NCI-H1105 treated with DMSO at 0.1 percent for 48 hours (cell line): ENCODE measurements around the gene RCBTB2.
"Not testable (repeated sequence)": the region's sequence is repeated elsewhere in the genome, so short reads cannot be mapped to it uniquely, and the experiment has no call there.

ENCODE experiments used
- DNase-seq: peaks from one replicate; lab custom pipeline; 2025; lab: John Stamatoyannopoulos, UW

Gene RCBTB2

GRCh38 chr13:48532506-48533499 is at the start of gene RCBTB2:
TSS of gene RCBTB2 (minus strand) at chr13:48533080. CDS start at chr13:48521939, 11,141 bp downstream.
- peak; percentile 89 for DNase-seq

DNA sequence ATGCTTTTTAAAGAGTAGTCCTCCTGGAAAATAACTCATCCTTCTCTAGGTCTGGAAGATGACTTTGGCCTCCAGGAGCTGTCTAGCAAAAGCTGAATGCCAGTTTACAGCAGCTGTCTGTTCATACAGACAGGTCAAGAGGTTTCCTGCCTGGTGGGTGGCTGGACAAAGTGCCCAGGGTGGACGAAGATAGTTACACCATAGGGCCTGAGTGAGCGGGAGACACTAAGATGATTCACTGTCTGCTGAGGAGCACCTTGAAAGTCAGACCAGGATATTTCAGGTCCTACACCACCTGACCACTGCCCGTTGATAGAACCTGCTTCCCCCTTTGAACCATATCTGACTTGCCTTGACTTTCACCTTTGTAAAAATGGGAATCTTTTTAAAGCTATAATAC is 49.2 kb upstream of the RCBTB2 start:
- no peak for DNase-seq

GRCh38 chr13:48580896-48581295 is 48.0 kb upstream of the RCBTB2 start:
- DNase-seq, result no peak

DNA sequence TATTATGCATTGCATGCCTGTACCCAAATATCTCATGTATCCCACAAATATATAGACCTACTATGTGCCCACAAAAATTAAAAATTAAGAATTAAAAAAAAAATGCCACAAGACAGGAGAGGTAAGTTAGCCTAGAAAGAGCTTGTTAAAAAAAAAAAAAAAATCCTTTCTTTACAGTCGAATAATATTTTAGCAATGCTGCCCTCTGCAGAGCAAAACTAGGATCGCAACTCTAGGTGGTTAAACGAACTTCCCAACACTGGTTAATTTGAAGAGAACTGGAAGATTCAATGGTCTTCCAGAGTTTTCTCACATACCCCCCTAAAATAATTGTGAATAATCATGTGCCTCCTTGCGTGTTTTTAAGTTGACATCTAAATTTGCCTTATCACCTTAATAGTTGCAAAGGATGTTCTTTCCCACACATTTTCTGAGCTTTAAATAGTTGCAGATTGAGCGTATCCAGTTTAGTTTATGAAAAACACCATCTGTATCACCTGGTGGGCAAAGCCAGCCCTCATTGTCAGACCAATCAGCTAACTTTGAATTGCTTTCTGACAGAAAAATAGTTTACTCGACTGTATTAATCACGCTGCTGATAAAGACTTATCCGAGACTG is 47.4 kb upstream of the RCBTB2 start:
- peak; percentile 32 for DNase-seq

DNA sequence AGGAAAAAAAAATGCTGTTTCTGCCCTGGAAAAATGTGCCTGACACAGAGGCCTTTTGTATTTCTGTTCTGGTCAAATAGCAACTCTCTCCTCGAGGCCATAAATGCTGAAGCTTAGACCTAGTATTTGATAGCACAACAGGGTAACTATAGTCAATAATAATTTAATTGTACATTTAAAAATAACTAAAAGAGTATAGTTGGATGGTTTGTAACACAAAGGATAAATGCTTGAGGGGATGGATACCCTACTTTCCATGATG is 47.0 kb upstream of the RCBTB2 start:
- DNase-seq, result not testable (repeated sequence)

DNA sequence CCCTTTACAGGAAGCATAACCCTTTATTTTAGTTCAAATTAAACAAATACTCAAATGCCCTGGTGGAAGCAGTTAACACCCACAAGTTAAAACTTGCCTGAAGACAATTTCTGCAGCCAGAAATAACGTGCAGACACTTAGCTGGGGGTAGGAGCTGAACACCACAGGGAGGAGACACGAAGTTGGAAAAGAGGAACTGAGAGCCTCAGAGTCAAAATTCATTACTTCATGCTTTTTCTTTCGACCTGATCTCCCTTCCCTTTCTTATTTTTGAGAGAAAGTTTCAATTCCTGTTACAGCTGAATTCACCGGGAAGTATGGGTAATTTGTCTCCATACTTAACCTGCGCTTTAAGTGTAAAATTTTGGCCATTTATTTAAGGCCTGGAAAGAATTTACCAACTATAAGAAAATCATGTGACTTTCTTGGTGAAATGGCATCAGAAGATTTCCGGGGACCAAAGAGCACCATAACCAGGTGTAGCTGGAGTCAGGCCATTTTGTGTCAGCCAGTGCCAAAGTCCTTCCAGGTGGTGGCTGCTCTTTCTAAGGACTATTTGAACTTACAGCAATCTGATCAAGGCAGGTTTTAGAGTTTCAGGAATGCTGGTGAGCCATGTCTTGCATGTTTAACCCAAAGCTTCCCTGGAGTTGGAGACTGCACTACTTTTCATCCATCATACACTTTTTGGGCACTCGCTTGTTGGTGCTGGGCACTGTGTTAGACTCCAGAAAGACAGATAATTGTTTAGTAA is 46.5 kb upstream of the RCBTB2 start:
- DNase-seq, result peak; percentile 44

DNA sequence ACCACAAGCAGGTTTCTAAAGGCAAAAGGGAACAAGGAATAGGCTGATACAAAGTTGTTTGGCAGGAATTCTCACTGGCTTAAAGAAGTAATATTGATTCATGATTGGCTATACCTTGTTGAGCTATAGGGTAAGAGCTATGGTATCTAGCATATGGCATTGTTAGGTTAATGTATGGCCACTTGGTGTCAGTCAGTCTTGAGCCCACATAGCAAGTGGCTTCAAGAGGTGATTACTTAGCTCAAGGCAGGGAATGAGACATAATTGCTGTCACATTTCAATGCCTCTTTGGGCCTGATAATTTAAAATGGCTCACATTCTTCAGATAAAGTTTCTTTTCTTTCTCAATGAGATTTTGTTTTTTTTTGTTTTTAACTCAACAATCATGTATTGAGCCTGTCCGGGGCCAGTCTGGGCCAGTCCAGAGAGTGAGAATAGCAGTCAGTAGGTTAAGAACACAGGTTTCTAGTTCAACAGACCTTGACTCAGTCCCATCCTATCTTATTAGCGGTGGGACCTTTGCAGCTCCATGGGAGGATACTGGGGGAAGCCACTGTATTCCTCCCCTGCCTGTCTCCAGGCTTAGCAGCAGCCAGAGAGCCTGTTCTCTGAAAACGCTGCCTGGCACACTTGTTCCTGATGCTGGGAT is 45.8 kb upstream of the RCBTB2 start:
- no peak for DNase-seq

- DNase-seq, result no peak
Measured at GRCh38 chr13:48576448-48577010, 43.6 kb upstream of the RCBTB2 start.

GRCh38 chr13:48575031-48575430 is 42.2 kb upstream of the RCBTB2 start:
- no peak for DNase-seq

DNA sequence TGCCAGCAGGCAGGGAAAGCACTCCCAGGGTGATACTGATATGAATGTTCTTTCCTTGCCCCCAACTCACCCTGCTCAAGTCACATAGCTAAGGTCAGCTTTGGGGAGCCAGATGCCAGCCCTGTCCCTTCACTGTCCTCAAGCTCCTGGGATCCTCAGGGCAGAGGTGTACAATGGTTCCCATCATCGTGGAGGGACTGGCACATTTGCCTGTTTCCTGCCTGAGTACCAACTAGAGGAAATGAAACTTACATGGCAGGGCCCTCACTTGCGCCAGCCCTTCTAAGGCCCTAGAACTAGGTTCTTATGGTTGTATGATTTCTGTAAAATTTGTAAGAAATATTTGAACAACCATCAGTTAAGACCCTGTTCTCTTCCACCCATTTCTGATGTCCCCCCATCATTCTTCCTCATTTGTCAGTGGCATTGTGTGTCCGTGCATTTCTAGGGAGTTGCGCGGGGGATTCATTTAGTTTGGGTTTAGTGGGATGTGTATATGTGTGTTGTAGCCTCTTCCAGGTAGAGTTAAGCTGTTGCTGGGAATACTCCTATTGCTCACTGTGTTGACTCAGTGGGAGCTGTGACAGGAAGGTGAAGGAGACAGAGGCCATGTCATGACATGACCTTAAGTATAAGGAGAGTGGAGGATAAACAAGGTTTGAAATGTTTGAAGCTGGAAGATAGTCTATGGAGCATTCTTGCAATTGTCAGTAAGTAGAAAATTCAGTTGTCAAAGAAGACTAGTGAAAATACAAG is 41.3 kb upstream of the RCBTB2 start:
- DNase-seq, result no peak

DNA sequence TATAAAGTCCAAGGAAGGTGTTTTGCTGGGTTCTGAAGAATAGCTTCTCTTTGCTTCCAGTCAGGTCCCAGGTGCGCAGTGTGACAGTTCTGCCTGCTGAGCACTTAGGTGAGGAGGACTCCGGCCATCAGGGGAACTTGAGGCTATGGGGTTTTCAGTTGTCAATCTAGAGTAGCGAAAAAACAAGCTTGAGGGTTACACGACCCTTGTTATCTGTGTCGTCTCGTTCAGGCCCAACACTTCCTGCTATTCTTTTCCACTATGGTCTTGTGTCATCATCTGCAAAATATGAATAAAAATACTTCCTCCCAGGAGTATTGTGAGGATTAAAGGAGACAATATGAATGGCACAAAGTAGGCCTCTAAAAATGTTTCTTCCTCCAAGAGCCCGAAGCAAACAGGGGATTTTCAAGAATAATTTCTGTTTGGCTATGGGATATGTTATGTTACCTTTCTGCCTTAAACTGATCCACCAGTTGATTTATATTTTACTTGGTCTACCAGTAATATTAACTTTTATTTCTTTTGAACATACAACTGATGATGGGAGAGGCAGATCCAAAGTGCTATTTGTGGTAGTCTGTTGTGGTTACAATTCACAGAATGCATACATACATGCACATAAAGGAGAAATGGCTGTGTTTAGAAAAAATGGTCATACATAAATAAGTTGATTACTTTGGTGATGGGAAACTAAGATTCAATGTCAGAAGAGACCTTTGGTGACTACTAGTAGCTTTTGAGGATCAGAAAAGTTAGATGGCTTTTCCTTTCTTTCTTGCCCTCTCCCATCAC is 40.5 kb upstream of the RCBTB2 start:
- DNase-seq, result no peak

DNA sequence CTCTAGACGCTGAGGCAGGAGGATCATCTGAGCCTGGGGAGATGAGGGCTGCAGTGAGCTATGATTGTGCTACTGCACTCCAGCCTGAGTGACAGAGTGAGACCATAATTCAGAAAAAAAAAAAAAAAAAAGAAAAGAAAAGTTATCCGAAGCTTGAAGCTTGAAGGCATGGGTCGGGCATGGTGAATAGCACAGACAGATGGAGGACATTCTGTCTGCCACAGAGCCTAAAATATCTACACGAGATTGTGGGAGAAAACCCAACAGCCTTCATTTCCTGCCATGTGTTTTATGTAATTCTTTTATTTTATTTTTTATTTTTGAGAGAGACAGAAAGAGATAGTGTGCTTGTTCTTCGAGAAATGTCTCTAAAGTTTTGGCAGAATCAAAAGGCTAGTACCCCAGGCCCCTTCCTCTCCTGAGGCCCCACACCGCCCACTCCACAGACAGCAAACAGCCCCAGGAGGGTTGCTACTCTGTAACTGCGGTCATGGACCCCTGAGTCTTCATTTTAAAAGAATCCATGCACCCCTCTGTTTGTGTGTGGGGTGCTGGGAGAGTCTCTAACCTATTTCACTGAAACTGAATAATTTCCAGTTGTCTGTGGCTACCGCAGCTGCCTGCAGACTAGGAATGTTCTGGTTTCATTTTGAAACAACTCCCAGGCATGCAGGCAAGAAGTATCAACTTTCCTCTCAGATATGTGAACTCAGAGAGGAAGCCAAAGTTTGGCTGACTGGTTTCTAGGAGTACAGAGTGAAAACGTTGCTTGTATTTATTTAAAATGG is 38.4 kb upstream of the RCBTB2 start:
- DNase-seq, result no peak

GRCh38 chr13:48570216-48570828 is 37.4 kb upstream of the RCBTB2 start:
- no peak for DNase-seq

GRCh38 chr13:48569104-48569666 is 36.3 kb upstream of the RCBTB2 start:
- DNase-seq, result no peak

GRCh38 chr13:48568370-48569103 is 35.7 kb upstream of the RCBTB2 start:
- DNase-seq, result no peak

DNA sequence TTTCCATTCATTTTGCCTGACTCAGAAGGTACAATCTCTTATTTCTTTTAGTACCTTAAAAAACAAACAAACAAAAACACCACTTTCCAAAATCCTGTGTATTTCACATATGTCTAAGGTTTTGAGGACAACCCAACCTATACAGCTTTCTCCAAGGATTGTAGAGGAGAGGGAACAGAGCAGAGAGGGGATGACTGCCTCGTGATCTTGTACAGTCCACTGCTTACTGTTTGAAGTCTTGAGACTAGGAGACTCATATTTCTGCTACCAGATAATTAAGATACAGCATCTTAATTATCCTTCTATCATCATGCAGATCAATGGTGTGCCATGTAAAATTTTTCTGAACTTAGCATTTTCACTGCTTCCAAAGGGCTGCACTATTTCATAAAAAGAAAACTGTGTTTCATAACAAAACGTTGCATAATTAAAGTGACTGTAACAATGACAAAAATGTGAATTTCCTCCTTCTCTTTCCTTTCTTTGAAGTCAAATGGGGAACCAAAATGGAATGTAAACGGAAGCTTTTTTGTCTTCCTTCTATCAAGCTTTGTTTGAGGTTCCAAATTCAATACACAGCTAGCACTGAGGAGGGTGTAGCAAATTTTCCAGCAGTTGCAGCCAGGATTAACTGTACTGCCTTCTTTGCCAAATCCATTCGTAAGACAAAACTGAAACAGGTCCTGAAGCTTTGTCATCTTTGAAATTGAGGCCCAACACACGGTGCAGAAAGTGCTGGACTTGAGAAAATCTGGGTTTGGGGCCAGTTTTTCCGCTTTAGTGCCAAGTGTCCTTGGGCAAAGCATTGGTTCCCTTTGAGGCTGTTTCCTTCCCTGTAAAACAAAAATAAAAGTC is 34.9 kb upstream of the RCBTB2 start:
- DNase-seq, result no peak

DNA sequence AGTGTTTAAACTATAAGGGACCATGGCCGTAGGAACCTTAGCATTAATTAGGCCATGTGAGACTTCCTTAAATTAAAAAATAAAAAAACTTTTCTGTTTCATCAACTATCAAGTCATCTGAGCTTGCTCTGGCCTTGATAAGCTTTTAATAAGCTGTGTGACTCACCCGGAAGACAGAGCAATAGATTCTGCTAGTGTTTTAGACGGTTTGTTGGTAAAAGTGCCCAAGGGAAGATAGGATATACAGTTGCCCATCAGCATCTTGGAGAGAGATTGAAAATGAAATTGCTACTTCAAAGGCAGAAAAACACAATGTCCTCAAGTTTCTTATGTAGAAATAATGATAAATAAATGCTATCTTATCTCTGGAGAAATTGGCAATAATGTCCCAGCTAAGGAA is 31.2 kb upstream of the RCBTB2 start:
- DNase-seq, result no peak
